DMS153 (cell line): ENCODE results near the gene IARS2.
"Not testable (repeated sequence)": the region's sequence is repeated elsewhere in the genome, so short reads cannot be mapped to it uniquely, and the experiment has no call there.

Experiments used
- DNase-seq: peaks from one replicate; lab custom pipeline; 2025; lab: John Stamatoyannopoulos, UW

Gene IARS2

GRCh38 chr1:220113136-220113695 is 19.3 kb downstream of the IARS2 start:
- DNase-seq, result no peak

- no peak for DNase-seq
Observed at GRCh38 chr1:220119043-220119512, 25.1 kb downstream of the IARS2 start.

- DNase-seq, result no peak
Observed at GRCh38 chr1:220121791-220122530, 28.0 kb downstream of the IARS2 start.

DNA sequence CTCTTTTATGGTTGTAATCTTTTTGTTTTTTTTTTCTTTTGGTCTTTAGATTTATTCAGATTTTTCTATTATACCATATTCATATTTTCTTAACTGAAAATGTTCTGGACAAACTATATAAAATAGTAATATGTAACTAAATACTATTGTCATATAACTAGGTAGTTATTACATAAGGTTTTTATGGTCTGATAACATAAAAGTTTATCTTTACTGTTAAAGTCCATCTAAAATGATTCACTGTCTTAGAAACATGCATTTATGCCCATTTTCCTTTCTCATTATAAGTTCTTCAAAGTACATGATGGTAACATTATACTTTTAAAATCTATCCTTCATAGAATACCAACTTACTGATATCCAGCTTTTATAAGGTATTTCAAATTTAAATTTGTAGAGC is 29.1 kb downstream of the IARS2 start:
- no peak for DNase-seq

- DNase-seq, result no peak
Observed at GRCh38 chr1:220123889-220124288, 30.0 kb downstream of the IARS2 start.

DNA sequence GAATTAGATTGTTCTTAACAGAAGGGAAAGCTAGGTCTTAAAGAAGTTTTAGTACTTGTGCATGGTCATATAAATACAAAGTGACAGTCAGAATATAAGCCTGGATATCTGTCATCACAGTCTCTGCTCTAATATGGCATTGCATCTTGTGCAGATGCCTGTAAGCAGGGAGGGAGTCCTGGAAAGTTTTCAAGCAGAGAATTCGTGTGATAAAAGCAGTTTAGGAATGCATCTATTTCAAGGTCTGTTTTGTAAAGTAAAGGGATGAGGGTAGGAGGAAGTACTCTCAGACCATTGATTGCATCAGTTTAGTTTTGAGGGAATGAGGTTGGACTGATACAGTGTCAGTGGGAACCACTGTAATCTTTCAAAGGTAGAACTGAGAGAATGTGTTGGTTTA is 30.6 kb downstream of the IARS2 start:
- DNase-seq, result no peak

DNA sequence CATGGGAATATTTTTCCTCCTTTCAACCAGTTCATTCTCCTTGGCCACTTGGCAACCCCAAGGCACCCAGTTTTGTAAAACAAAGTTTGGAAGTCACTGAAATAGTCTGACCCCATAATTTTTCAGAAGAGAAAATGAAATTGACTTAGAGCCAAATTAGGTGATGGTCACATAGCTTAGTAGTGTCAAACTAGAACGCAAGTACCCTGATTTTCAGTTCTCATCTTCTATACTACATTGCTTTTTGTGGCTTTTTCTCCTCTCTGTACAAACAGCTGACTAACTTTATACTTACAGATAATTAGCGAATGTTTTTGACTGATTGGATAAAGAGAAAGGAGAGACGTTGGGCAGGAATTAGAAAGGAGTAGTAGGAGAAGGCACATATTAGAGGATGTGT is 33.1 kb downstream of the IARS2 start:
- DNase-seq, result no peak

GRCh38 chr1:220129479-220130210 is 35.7 kb downstream of the IARS2 start:
- no peak for DNase-seq

- DNase-seq, result no peak
Observed at GRCh38 chr1:220135755-220136154, 41.8 kb downstream of the IARS2 start.

DNA sequence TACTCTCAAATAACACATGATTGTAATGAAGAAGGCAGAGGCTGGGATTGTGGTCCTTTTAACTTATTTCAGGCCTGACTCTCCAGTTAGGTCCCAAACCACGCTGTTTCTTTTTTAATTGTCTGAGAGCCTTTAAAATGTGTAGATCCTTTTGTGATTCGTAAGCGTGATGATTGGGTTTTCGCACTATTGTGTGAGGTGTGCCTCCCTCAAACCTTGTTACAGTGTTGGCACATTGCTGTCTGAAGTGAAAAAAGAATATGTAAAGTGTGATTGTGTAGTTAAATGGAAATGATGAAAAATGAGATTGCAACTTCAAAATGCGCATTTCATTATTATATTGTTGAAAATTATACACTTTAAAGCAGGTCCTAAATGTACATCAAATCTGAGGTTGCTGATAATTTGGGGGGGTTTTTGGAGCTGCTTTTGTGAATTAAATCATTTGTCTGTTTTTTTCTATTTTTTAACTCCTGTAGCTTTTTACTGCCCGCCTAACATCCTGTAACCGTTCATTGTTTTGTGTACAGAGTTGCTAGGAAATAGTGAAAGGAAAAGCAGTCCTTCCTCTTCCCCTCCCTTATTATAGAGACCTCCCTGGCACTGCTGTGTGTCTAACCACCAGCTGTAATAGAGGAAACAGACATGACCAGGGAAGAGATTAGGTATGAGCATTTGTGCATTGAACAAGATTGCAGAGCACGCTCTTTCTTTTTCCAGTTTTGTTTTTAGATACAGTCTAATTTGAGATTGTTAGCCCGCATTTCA is 43.3 kb downstream of the IARS2 start:
- DNase-seq, result peak; percentile 55

DNA sequence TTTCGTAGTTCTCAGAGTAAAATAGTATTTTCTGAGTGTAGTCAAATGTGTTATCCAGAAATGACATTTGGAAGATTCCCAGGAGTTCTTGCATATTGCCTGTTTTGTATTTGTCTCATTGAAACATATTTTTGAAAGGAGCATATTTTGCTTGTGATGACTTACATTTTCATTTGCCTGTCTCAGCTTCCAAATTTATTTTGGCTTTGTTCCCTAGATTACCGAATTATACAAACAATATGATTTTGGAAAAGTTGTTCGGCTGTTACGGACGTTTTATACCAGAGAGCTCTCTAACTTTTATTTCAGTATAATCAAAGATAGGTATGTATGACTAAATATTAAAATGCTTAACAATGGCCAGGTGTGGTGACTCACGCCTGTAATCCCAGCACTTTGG is 46.0 kb downstream of the IARS2 start:
- DNase-seq, result no peak

DNA sequence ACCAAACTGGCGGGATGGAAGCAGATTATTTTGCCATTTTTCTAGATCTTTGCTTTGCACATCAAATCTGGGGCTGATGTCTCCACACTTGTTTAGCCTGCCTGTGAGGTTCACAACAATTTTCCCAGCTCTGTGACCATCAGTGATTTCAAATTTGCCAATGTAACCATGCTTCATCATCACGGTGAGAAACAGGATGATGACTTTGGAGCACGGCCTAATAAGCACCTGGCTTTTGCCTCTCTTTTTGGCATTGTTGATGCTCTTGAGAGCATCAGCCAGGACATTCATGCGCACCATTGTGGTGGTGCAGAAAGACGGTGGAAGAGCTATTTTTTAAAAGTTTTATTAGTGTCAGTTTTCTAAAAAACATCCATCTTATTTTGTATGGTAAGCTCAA is 50.1 kb downstream of the IARS2 start:
- no peak for DNase-seq

- no peak for DNase-seq
Observed at GRCh38 chr1:220149742-220150141, 55.8 kb downstream of the IARS2 start.

DNA sequence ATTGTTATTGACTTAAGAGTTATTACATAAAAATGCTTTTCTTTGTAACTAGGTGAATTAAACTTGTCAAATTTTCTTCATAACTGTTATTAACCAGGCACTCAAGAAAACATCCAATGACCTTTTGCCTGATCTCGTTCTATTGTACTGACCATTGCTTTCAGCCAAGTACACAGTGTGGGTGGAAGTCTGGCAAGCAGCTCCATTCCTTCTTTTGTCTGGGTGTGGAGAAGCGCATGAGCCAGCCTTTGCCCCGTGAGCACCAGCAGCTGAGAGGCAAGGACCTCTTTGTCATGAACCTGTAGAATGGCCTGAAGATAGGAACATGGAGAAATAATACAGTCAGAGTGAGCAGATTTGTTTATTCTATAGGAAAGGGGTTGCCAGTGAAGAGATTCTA is 57.5 kb downstream of the IARS2 start:
- no peak for DNase-seq

DNA sequence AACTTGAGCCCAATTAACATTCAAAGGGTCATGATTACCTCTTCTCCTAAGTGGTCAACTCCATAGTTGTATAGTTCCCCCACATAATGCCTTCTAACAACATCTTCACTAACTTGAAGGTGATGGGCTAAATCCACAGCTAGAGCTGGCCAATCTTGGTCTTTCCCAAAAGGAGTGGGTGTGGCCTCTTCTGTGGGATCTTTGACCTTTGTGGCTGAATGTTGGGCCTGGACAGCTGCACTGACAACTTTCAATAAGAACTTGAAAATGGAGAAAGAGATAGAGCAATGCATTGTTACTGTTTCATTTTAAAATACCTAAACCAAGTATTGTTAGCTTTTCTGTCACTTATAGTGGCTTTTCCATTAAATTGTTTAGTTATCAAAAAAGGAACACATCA is 59.2 kb downstream of the IARS2 start:
- DNase-seq, result no peak

- no peak for DNase-seq
Observed at GRCh38 chr1:220156620-220157146, 62.8 kb downstream of the IARS2 start.

DNA sequence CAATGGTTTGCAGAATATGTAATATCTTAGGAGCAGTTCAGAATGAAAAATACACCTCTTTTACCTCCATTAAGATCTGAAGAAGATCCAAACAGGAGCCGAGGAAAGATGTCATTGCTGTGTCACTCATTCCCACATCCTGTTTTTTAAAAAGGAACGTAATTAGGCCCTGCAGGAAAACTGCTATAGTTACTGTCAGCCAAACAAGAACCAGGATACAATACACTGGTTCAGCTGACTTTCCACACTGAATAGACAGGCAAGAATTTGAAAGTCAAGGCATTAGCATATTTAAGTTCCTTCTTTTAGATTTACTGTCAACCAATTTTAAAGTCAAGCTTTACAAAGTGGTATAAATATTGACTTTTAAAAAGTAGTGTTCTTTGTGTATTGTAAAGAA is 63.8 kb downstream of the IARS2 start:
- DNase-seq, result no peak

DNA sequence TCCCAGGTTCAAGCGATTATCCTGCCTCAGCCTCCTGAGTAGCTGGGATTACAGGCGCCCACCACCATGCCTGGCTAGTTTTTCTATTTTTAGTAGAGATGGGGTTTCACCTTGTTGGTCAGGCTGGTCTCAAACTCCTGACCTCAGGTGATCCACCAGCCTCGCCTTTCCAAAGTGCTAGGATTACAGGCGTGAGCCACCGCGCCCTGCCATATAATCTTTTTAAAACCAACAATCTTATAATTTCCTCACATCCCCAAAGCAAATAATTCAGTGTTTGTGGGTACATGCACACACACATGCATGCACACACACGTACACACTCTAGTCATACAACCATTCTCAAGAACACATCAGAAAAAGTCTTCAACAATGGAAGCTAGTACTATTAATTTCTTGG is 64.6 kb downstream of the IARS2 start:
- DNase-seq, result not testable (repeated sequence)

GRCh38 chr1:220159041-220159440 is 65.1 kb downstream of the IARS2 start:
- DNase-seq, result no peak

GRCh38 chr1:220160027-220160426 is 66.1 kb downstream of the IARS2 start:
- no peak for DNase-seq

GRCh38 chr1:220164116-220164515 is 70.2 kb downstream of the IARS2 start:
- no peak for DNase-seq

GRCh38 chr1:220164517-220164916 is 70.6 kb downstream of the IARS2 start:
- DNase-seq, result no peak
